Stimulated activated CD4-positive, alpha-beta T cell treated with anti-CD3 and anti-CD28 coated beads, TNF-alpha, amount 100 ng/mL, for 48 hours (primary cell): Measurements from ENCODE around the gene LPIN3.
"Not testable (repeated sequence)": the region's sequence is repeated elsewhere in the genome, so short reads cannot be mapped to it uniquely, and the experiment has no call there.

ENCODE experiments used
- DNase-seq, 3 donors: peaks; one replicate each; pipeline ENCODE4 v3.0.0-alpha.2; 2020; ENCODE audit warnings: low read depth in 3 of 3

The LPIN3 gene, protein sequence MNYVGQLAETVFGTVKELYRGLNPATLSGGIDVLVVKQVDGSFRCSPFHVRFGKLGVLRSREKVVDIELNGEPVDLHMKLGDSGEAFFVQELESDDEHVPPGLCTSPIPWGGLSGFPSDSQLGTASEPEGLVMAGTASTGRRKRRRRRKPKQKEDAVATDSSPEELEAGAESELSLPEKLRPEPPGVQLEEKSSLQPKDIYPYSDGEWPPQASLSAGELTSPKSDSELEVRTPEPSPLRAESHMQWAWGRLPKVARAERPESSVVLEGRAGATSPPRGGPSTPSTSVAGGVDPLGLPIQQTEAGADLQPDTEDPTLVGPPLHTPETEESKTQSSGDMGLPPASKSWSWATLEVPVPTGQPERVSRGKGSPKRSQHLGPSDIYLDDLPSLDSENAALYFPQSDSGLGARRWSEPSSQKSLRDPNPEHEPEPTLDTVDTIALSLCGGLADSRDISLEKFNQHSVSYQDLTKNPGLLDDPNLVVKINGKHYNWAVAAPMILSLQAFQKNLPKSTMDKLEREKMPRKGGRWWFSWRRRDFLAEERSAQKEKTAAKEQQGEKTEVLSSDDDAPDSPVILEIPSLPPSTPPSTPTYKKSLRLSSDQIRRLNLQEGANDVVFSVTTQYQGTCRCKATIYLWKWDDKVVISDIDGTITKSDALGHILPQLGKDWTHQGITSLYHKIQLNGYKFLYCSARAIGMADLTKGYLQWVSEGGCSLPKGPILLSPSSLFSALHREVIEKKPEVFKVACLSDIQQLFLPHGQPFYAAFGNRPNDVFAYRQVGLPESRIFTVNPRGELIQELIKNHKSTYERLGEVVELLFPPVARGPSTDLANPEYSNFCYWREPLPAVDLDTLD

DNA sequence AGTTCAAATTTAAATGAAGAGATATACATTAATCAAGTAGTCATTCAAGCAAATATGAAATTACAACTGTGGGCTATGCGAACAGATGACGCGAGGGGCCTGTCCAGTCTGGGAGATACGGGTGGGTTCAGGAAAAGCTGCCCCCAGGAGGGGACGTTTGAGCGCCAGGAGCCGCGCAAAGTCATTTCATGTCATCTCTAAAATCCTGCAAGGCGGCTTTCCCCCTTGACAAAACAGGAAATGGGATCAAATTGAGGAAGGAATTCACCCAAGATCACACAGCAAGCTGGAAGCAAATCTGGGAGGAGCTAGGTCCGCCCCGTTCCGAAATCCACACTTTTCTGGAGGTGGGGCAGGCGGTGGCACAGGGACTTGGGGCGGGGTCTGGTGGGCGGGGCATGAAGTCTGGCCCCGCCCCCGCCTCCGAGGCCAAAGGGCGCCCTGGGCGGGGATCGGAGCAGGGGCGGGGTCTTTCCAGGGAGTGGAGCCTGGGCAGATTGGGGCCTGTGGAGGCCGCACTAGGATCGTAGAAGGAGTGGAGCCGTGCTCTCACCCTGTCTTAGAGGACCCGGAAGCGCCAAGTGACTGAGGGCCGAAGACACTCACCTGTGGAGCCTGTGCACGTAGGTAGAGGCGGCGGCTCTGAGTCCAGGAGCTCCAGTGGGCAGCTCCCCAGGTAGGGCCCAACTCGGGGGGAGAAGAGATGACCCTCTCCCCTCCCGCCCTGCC lies at the start of gene LPIN3:
Gene LPIN3, plus strand, starts transcription at position 495 of the 729 bp plus-strand sequence. CDS start 4,983 bp downstream, outside the sequence.
- DNase-seq, result peak; percentile 35 to 71 (median 38)

DNA sequence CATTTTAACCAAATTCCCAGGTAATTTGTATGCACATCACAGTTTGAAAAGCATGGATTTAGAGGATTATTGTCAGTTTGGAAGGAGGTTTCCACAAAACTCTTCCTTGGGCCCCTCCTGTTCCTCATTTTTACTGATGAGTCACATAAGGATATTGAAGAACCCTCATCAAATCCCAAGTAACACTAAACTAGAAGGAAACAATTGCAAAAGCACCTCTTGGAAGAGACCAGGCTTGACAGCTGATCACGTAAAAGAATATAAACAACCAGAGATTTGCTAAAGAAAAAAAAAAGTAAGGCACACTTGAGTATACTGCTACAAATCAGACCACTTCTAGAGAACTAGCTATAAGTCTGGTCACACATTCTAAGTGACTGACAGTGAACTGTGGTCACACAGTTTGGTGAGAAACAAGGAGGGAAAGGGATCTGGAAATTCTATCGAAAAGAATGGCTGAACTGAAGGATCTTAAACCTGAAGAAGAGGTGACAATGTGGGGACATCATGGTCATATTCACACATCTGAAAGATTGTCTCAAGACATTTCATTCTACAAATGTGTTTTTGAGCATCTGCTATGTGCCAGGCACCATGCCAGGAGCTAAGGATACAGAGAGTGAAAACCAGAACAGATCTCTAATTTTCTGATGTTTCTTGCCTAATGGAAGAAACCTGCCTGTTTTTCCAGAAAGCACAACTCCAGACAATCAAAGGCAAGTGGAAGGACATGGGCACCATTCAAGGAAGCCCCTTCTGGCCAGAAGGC lies 47.2 kb upstream of the LPIN3 start:
- DNase-seq, result no peak

DNA sequence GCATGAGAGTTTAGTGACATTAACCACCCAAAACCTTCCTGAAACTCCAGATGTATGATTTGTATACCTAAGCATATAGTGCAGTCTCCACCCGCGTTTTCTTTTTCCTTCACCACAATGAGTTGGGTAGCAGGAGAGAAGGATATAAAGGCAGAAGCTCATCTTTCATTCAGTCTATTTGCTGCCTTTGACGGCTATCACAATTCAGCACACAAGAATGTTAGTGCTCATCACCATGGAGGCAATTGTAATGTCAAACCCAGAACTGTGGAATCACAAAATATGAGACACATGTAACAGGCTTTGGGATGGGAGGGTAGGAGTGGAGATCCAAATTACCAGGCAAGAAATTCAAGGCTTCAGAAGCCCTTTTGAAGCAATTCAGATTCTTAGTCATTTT lies 40.7 kb upstream of the LPIN3 start:
- no peak for DNase-seq

DNA sequence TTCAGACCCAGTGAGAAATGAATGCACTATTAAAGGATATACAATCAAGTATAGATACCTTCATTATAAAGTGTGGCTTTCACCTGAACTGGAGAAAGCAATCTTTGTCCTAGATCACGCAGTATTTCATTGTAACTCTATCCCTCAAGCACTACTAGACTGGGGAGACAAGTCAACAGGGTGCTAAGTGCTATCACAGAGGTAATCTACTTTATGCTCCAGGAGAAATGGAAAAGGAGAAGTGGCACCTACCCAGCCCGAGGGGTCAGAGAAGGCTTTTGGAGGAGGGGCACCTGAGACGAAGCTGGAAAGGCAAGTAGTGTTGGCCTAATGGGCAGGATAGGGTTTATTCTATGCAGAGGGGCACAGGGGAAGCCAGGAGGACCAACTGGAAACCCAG lies 40.2 kb upstream of the LPIN3 start:
- no peak for DNase-seq

DNA sequence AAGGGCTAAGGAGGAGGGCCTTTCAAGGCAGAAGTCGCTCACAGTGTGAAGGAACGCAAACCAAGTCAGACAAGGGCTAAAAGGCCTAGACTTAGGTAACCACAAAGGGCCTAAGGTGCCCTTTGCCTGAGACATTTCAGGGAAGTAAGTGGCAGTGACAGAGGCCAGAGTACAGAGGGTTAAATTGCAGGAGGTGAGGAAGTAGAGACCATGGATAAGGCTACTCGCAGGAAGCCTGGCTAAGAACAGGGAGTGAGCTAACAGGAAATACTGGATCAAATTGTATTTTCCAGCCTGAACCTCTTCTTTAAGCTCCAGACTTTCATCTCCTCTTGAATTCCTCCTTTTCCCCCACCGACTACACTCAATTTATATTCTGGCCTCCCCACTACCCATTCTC lies 39.7 kb upstream of the LPIN3 start:
- no peak for DNase-seq

DNA sequence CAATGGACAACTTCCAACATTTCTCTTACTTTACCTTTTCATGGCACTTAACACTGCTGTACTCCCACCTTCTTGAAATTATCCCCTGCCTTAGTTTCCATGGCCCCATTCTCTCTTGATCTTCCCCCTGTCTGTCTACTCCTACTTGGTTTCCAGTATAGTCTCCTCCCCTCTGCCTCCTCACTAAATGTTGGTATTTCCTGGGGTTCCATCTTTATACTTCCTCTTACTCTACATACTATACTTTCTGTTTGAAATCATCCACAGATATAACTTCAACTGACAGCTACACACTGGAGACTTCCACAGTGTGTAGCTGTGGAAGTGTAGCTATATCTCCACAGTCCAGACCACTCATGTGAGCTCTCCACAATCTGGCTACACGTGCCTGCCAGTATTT lies 36.6 kb upstream of the LPIN3 start:
- no peak for DNase-seq

DNA sequence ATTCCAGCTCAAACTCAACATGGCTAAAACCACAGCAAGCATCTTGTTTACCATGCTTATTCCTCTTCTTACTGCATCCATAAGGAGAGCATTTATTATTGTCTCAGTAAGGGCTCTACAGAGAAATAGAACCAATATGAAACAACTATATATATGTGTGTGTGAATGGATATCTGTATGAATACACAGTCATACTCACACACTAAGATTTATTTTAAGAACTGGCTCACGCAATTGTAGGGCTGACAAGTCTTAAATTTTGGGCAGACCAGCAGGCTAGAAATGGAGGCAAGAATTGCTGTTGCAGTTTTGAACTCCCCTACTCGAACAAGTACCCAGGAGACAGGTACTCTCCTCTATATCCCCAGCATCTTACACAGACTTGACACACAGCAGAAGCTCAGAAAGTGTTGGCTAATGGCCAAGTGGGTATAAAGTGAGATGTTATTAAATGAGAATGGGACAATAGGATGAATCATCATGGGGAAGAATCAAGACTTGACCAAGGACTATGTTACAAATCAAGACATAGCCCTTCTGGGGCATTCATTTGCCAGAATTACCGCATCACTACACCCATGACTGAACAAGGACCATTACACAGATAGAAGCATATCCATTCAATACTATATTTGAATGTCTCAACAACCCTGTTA lies 36.1 kb upstream of the LPIN3 start:
- DNase-seq, result no peak

DNA sequence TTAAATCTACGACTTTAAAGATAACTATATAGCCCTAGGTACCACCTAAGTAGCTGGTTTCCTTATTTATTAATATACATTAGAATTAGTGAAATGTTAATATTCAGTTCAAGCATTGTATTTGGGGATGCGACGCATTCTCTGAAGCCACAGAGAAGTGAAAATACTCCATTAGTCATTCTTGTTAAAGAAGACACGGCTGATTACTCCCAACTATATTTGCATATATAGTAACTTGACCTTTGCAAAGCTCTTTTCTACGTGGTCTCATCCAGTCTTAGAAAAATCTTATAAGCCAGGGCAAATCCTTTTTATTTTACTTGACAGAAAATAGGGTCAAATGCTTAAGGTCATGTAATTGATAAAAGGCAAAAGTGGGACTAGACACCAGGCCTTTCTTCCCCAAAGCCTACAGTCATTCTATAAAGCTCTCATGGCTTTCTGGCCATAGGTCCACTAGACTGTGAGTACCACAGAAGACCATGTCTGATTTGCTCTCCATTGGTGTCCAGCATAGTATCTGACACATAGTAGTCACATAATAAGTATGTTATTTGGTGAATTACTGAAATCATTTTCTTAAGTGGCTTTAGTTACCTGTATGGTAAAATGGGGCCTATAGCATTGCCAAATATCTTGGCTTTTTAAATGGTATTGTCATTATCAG lies 34.4 kb upstream of the LPIN3 start:
- DNase-seq, result no peak

DNA sequence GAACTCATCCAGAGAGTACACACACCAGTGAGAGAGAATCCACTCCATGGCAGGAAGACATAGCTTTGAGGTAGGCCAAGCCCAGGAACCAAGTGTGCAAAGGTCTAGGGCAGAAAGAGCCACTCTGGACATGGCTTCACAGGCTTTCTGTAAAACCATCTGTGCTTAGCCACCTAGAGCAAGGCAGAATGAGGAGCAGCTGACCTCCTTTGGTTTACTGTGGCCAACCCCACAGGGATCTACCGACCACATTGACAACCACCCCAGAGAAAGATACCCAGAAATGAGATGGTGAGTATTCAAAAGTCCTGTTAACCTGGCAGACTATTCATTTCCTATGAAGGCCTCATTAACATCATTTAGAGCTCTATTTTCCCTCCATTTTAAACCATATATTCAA lies 33.6 kb upstream of the LPIN3 start:
- no peak for DNase-seq

DNA sequence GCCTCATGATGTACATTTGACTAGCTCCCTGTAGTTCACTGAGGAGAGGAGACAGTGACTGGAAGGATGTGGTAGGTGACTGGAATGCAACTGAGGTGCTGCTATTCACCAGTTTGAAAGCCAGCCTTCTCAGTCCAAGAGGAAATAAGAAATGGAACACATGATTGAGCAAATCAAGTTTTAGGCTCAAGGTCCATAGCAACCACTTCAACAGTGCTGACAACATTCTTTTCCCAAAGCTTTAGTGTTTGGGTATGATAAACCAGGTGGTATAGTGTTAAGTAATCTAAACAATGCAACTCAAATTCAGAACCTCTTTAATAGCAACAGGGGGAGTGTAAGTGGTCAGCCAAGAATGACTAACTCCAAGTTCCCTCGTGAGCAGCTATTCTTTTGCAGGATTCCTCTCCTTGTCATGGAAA lies 32.3 kb upstream of the LPIN3 start:
- no peak for DNase-seq

DNA sequence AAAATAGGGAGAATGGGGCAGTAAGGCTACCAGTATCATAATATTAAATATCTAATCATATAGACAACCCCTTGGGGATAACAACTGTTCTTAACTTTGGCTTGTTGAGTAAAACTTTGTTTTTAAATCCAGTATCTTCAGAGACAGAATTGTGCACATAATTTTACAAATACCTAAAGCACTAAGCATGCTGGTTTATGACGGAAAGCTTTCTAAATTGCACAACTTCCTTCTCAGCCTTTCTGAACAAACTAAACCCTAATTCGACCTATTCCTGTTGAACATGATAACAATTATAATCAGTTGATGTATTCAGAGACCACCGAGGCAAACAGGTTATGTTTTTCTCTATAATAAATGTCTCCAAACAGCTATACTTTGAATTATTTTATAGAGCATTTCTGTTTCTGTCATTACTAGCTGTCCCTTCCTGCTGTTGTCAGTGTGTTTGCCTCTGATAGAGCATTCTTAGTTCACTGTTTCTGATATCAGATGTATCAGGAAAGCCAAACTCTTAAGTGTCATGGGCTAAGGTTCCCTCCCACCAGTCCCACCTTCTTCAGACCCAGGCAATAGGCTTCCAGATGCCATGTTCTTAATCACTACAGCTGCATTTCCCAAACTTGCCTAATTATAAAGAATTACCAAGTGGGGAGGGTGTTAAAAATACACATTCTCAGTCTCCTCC lies 31.8 kb upstream of the LPIN3 start:
- DNase-seq, result no peak

DNA sequence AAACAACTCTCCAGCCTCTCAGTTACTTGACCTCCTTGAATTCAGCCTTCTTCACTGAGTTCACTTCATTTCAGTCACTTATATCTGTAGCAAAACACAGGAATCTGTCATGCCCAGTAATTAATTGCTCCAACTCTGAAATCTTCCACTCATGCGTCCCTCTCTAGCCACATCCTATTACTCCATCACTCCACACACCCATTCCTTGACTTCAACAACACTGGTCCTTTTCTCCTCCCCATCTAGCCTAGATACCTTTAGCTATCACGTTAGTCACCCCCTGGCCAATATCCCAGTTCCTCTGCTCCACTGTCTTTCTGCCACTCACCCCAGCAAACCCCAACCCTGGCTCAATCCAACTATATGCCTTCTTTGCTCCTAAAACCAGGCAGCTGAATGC lies 30.8 kb upstream of the LPIN3 start:
- DNase-seq, result no peak

DNA sequence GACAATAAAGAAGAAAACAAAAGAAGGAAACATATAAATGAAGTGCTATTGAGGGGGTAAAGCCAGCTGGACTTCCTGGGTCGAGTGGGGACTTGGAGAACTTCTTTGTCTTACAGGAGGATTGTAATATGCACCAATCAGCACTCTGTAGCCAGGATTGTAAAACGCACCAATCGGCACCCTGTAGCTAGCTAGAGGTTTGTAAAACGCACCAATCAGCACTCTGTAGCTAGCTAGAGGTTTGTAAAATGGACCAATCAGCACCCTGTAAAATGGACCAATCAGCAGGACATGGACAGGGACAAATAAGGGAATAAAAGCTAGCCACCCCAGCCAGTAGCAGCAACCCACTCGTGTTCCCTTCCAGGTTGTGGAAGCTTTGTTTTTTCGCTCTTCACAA lies 28.6 kb upstream of the LPIN3 start:
- DNase-seq, result not testable (repeated sequence)

DNA sequence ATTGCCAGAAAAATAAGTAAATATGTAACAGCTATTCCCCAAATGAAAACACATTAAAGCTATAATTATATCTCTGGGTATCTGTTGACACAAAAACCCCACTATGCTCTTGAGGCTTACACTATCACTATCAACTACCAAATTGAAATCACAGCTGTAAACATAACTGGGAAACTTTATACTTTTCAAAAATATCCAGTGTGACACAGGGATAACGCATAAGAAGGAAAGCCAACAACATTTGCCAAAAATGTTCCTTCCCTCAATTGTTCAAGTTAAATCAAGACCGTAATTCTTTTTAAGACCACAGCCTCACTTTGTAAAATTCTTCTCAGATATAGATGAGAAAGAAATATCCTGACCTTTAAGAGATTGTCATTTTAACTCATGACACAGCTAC lies 26.2 kb upstream of the LPIN3 start:
- no peak for DNase-seq

DNA sequence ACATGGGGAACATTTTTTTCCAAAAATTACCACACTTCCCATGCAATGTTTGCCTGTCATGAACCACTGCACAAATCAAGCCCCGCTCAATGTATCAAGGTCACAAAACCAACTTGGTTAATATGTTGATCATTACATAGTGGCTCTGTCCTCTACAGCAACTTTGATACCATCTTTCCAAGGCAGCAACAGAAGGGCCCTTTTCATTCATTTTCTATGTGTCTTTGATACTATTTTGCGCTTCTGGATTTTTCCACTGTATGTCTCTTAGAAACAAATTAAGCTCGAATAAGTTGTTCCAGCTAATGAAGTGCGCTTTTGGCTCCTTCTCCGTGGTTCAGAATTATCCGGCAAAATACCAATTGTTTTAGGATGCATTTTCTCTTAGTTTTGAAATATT lies 24.6 kb upstream of the LPIN3 start:
- no peak for DNase-seq

DNA sequence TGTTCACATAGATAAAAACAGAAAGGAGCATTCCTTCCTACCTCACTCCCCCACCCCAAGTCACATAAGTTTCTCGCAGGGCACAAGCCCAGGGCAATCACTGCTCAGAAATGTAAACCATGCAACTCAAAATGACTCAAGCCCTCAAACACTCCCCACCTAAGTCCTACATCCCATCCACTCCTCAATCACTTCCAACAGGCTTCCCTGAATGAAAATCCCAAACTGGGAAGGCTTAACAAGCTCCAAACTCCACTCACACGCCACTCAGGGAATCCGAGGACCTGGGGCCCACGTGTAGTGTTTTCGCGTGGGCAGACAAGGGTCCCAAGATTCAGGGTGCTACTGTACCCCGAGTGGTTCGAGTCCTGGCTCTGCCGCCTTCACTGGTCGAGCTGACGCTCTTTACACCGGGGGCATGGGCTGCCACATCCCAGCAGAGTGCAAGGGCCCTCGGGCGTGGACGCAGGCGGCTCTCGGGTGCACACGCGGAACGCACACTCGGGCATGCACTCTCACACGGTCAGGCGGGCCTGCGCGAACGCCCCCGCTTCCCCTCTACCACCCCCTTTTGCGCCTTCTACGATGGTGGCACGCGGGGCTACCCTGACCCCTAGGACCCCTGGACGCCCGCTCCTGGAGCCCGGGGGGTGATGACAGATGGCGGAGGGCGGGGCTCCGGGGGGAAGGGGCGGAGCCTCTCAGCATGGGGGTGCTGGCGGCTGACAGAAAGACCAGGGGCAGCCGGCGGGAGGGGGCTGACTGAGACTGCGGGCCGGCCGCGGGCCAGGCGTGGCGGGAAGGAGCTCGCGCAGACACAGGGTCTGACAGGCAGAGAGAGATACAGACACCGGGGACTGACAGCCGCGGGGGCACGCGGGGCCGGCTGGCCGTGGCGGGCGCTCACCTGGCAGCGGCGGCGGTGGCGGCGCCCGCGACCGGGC lies 23.7 kb upstream of the LPIN3 start:
- DNase-seq, result peak; percentile 46 to 77 (median 60)

DNA sequence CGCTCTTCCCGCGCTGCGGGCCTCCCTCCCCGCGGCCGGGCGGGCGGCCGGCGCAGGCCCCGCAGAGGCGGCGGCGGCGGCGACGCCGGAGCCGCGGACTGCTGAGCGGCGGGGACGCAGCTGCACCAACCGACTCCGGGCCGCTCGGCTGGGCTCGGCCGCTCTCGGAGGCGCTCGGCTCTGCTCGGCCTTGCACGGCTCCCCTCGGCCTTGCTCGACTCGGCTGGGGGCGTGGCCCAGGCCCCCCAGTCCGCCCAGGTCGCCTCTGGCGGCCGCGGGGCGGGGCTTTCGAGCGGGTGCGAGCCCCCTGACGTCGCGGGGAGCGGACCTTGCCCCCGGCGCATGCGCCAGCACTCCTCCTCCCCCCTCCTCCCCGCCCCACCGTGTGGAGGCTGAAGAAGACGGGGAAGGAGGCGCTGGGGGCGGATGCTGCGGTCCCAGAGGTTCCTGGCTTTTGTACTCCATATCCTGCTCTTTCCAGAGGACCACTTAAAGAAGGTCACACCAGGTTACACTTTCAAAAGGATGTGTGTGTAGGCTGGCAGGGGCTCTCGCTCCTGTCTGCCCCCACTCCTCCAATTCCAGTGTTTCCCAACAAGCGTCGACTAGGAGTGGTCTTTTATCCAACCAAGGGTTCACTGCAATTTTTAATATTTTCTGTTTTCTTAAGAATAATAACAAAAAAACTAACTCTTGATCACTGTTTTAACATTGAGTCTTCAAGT lies 22.9 kb upstream of the LPIN3 start, which contains the start of gene ZHX3:
Gene ZHX3, minus strand, starts transcription at position 186 of the 725 bp plus-strand sequence. CDS start 112,815 bp downstream, outside the sequence.
- peak; percentile 88 to 98 (median 93) for DNase-seq

DNA sequence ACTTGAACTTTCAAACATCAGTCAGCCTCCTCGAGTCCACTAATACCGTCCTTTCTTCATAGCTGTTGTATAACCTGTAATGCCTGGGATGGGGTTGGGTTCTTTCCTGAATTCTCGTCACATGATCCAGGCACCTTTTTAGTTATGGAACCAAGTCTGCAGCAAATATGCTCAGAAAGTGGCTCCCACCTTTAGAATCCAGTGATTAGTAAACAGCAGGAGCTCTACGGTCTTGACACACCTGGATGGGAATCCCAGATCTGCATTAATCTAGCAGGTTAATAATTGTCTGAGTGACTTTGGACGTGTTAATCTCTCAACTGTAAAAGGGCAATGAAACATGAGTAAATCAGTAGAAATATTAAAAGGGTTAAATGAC lies 22.4 kb upstream of the LPIN3 start:
- DNase-seq, result no peak
